HepG2 (cell line): ENCODE data around the gene MAP6D1. TPM values are rescaled to one million over a fixed set of nuclear protein-coding genes. Genes with fewer than 3 reads are reported as not detected.

Experiments
- ATAC-seq: fragments of 200-7000 bp; cut with Tn5 transposase; 3 replicates; pipeline ENCODE4 v1.9.1; 2020; ENCODE audit warnings: mild to moderate bottlenecking, moderate library complexity
- BruUV-seq: library from RNA; stranded (reverse); fragments of 400-500 nt; replicated peaks from 2 replicates; lab custom pipeline; 2021; lab: Mats Ljungman, UMichigan
- CTCF ChIA-PET: fragments of 300-600 bp; formaldehyde crosslinking; extraction: SDS; loops from one replicate; lab custom pipeline; 2021; ENCODE audit warnings: low total read pairs, inconsistent platforms, low intra/inter-chr PET ratio; lab: Yijun Ruan, JAX
- POLR2A ChIA-PET: fragments of 350-600 bp; sonication (Branson Sonifier 250); formaldehyde crosslinking; loops from one replicate; lab custom pipeline; 2020; ENCODE audit warnings: antibody characterized with exemption, inconsistent platforms; lab: Yijun Ruan, JAX
- DNase-seq: peaks from one replicate; pipeline ENCODE4 v3.0.0-alpha.2; 2015; ENCODE audit warnings: low spot score
- FAIRE-seq: peaks from 3 replicates; lab custom pipeline; 2011; peaks lifted over from hg19 to GRCh38; lab: Jason Lieb, UNC
- H2AFZ ChIP-seq: one replicate; pipeline ENCODE4 v1.6.1; 2011; ENCODE audit warnings: low read length, inconsistent platforms
- H3K27ac ChIP-seq: fragments of 300-600 bp; 3 replicates; pipeline ENCODE4 v1.8.0; 2011; ENCODE audit warnings: mixed run types, mild to moderate bottlenecking, mixed read lengths, low read length, inconsistent platforms; ENCODE audit not compliant: insufficient read depth; ENCODE audit errors: extremely low read length
- H3K27me3 ChIP-seq, 2 experiments: fragments of 200-600 bp in 1 of 2; 2 replicates in 1 of 2; 3 replicates in 1 of 2; pipeline versions ENCODE4 v1.6.0 to v1.8.0; 2011; ENCODE audit warnings: low read length in 2 of 2, mild to moderate bottlenecking in 2 of 2, moderate library complexity in 2 of 2, inconsistent platforms in 1 of 2; ENCODE audit not compliant: insufficient read depth in 2 of 2, control insufficient read depth in 1 of 2
- H3K36me3 ChIP-seq, 2 experiments: fragments of 200-600 bp in 1 of 2; replicated peaks in 1 of 2; 2 replicates in 1 of 2; 3 replicates in 1 of 2; pipeline versions ENCODE4 v1.5.1 to v1.8.0; 2011; ENCODE audit warnings: low read length in 2 of 2, inconsistent platforms in 1 of 2; ENCODE audit not compliant: insufficient read depth in 2 of 2, control insufficient read depth in 1 of 2
- H3K4me1 ChIP-seq: 2 replicates; pipeline ENCODE4 v1.5.1; 2012; ENCODE audit warnings: low read length, inconsistent platforms; ENCODE audit not compliant: insufficient read depth
- H3K4me2 ChIP-seq: 2 replicates; pipeline ENCODE4 v1.6.0; 2011; ENCODE audit warnings: low read depth, low read length, inconsistent platforms
- H3K4me3 ChIP-seq, 3 experiments: fragments of 200-600 bp in 1 of 3; sonication (generic), shearing (Covaris generic) in 1 of 3; replicated peaks in 1 of 3; 2 replicates each; pipeline ENCODE4 v1.5.1; 2011 to 2016; ENCODE audit warnings: low read length in 3 of 3, inconsistent platforms in 2 of 3, low read depth in 2 of 3, mild to moderate bottlenecking in 2 of 3, control low read depth in 1 of 3, mixed read lengths in 1 of 3; ENCODE audit not compliant: insufficient read depth in 1 of 3
- H3K79me2 ChIP-seq: one replicate; pipeline ENCODE4 v1.6.1; 2011; ENCODE audit warnings: low read length, inconsistent platforms; ENCODE audit not compliant: insufficient read depth
- H3K9ac ChIP-seq: 2 replicates; pipeline ENCODE4 v1.6.0; 2011; ENCODE audit warnings: mild to moderate bottlenecking, low read depth, low read length, inconsistent platforms; ENCODE audit not compliant: insufficient read depth
- H3K9me3 ChIP-seq: 2 replicates; pipeline ENCODE4 v1.5.1; 2012; ENCODE audit warnings: mild to moderate bottlenecking, low read length
- H4K20me1 ChIP-seq: 2 replicates; pipeline ENCODE4 v1.6.0; 2011; ENCODE audit warnings: inconsistent platforms, mild to moderate bottlenecking, low read length, moderate library complexity; ENCODE audit not compliant: insufficient read depth
- CBX2 ChIP-seq, 2 experiments: fragments of 200-600 bp in 1 of 2; sonication (generic); formaldehyde crosslinking in 1 of 2; IDR thresholded peaks; 2 replicates each; pipeline versions ENCODE4 v1.7.0 to v1.8.1; 2018 to 2022; ENCODE audit warnings: low read depth in 2 of 2, low read length in 1 of 2, mild to moderate bottlenecking in 1 of 2, missing genetic modification reagents in 1 of 2
- GFI1 ChIP-seq: sonication (generic); formaldehyde crosslinking; IDR thresholded peaks from 2 replicates; pipeline ENCODE4 v1.5.0; 2020; ENCODE audit warnings: missing genetic modification reagents, mild to moderate bottlenecking, borderline replicate concordance
- HDAC2 ChIP-seq: sonication (generic); formaldehyde crosslinking; IDR thresholded peaks from 2 replicates; pipeline ENCODE4 v1.4.0; 2020; ENCODE audit warnings: missing genetic modification reagents
- HMGXB3 ChIP-seq: sonication (generic); formaldehyde crosslinking; IDR thresholded peaks from 2 replicates; pipeline ENCODE4 v1.4.0; 2020; ENCODE audit warnings: missing genetic modification reagents, borderline replicate concordance
- IRF2 ChIP-seq: IDR thresholded peaks from 2 replicates; pipeline ENCODE4 v1.6.1; 2018; ENCODE audit warnings: missing genetic modification reagents, missing compliant biosample characterization
- MBNL3 ChIP-seq: fragments of 250-450 bp; sonication (Bioruptor Pico); conservative IDR thresholded peaks from 2 replicates; pipeline ENCODE4 v1.8.0; 2022; ENCODE audit warnings: mild to moderate bottlenecking, inconsistent platforms
- MYNN ChIP-seq: sonication (generic); formaldehyde crosslinking; IDR thresholded peaks from 2 replicates; pipeline ENCODE4 v1.4.0; 2020; ENCODE audit warnings: mild to moderate bottlenecking, low read depth, missing genetic modification reagents
- TFDP1 ChIP-seq: IDR thresholded peaks from 2 replicates; pipeline ENCODE4 v1.6.1; 2016; ENCODE audit warnings: missing compliant biosample characterization, missing genetic modification reagents, borderline replicate concordance
- ZFP36L2 ChIP-seq: sonication (generic); formaldehyde crosslinking; IDR thresholded peaks from 2 replicates; pipeline ENCODE4 v1.4.0; 2020; ENCODE audit warnings: missing genetic modification reagents
- ZNF30 ChIP-seq: sonication (generic); formaldehyde crosslinking; IDR thresholded peaks from 2 replicates; pipeline ENCODE4 v1.5.0; 2020; ENCODE audit warnings: mild to moderate bottlenecking, missing genetic modification reagents
- ZNF558 ChIP-seq: sonication (generic); formaldehyde crosslinking; IDR thresholded peaks from 2 replicates; pipeline ENCODE4 v1.9.0; 2022; ENCODE audit warnings: mild to moderate bottlenecking, missing genetic modification reagents, borderline replicate concordance
- ZNF674 ChIP-seq: sonication (generic); formaldehyde crosslinking; IDR thresholded peaks from 2 replicates; pipeline ENCODE4 v1.5.0; 2020; ENCODE audit warnings: low read depth, mild to moderate bottlenecking, missing genetic modification reagents
- ZNF720 ChIP-seq: sonication (generic); formaldehyde crosslinking; IDR thresholded peaks from 2 replicates; pipeline ENCODE4 v1.4.0; 2020; ENCODE audit warnings: missing genetic modification reagents
- ZNF724P ChIP-seq: sonication (generic); formaldehyde crosslinking; IDR thresholded peaks from 2 replicates; pipeline ENCODE4 v1.8.0; 2022; ENCODE audit warnings: missing genetic modification reagents, borderline replicate concordance
- ZUFSP ChIP-seq: sonication (generic); formaldehyde crosslinking; IDR thresholded peaks from 2 replicates; pipeline ENCODE4 v1.9.0; 2021; ENCODE audit warnings: missing genetic modification reagents, mild to moderate bottlenecking, borderline replicate concordance
- WGBS: methylation state at CpG from one replicate; pipeline ENCODE4 v1.1.6; 2017; ENCODE audit warnings: low lambda C conversion rate; 5-methylcytosine and 5-hydroxymethylcytosine counted together
- in situ Hi-C: cut with HindIII; loops from 2 replicates; pipeline ENCODE4 v1.10.0; 2017; ENCODE audit warnings: low pct_unique_long_range_greater_than_20kb; ENCODE audit not compliant: extremely low pct_ligation_motif_present
- intact Hi-C: fragments of 100-400 bp; cut with micrococcal nuclease; formaldehyde crosslinking; loops from one replicate; pipeline ENCODE4 v1.10.0; 2022; ENCODE audit not compliant: unreplicated experiment
- polyA plus RNA-seq, 8 experiments: library from polyadenylated mRNA; depleted of rRNA in 3 of 8; stranded (reverse) in 7 of 8; unstranded in 1 of 8; fragments of >200 nt; fragmentation: Illumina TruSeq in 4 of 8; extraction: Trizol in 4 of 8; gene quantifications; 2 replicates each; pipeline versions ENCODE4 v1.2.1 to v1.2.3, GENCODE V29; 2011 to 2016; ENCODE audit warnings: low read depth in 4 of 8, missing spikeins in 1 of 8, mixed read lengths in 1 of 8; ENCODE audit not compliant: insufficient read depth in 1 of 8
- total RNA-seq, 5 experiments: library from RNA; depleted of rRNA; stranded (reverse); fragments of >200 nt; fragmentation: Illumina TruSeq; extraction: Trizol; gene quantifications; 2 replicates each; pipeline ENCODE4 v1.2.3, GENCODE V29; 2016; ENCODE audit warnings: low read depth in 1 of 5

Gene MAP6D1
- total and polyA plus RNA-seq, 2 of the 13 experiments (the other 11 are each of a cell fraction or from before 2014, with no cell fraction given) = 0.12 to 0.62 TPM

GRCh38 chr3:183854318-183855035, 29.1 kb upstream of the MAP6D1 start (continued):
- TF ChIP-seq ZNF720 (CRISPR knock-in tag) (no peak), CBX2 (IDR thresholded peaks at IDR 0.05; ENCODE audit: low read depth, low read length) (no peak), CBX2 (CRISPR knock-in tag; IDR thresholded peaks at IDR 0.05; ENCODE audit: low read depth) (no peak), TFDP1 (CRISPR knock-in tag) (no peak)

- H3K9ac ChIP-seq = no peak overlapping the region
- peaks cover 24 to 73% of the 10 kb centered on the region in 2 experiments for H3K36me3 ChIP-seq
- H3K4me2 ChIP-seq = no peak overlapping the region
- no peaks in the 10 kb centered on the region for H4K20me1 ChIP-seq
- no peaks in the 10 kb centered on the region for H3K27me3 ChIP-seq
- no TSS peak for BruUV-seq
- no peak overlapping the region for H2AFZ ChIP-seq
- ChIA-PET CTCF (no interaction called here), POLR2A (no interaction called here)
- H3K4me1 ChIP-seq = no peaks in the 10 kb centered on the region
- no peak for ATAC-seq
- no peak for FAIRE-seq
- H3K27ac ChIP-seq = no peak overlapping the region
- H3K79me2 ChIP-seq = no peaks in the 10 kb centered on the region
- H3K4me3 ChIP-seq = no peak overlapping the region
- H3K9me3 ChIP-seq = no peaks in the 10 kb centered on the region
- in situ Hi-C loops (no loop called here), intact Hi-C loops (no loop called here)
- no peak for DNase-seq
- 97% methylated on average over 13 of the region's 13 CpGs for WGBS
- TF ChIP-seq GFI1 = no peak
- TF ChIP-seq IRF2 (CRISPR knock-in tag) = no peak
- TF ChIP-seq ZNF558 (CRISPR knock-in tag) = no peak
- TF ChIP-seq ZUFSP (CRISPR knock-in tag) = no peak
- TF ChIP-seq ZNF724P (CRISPR knock-in tag) = no peak
- no peak for TF ChIP-seq ZFP36L2 (CRISPR knock-in tag)
- TF ChIP-seq ZNF674 = no peak
- TF ChIP-seq MYNN (CRISPR knock-in tag) = no peak
- no peak for TF ChIP-seq ZNF30 (CRISPR knock-in tag)
- TF ChIP-seq MBNL3 (CRISPR knock-in tag) = no peak
- no peak for TF ChIP-seq HDAC2 (CRISPR knock-in tag)
- TF ChIP-seq HMGXB3 (CRISPR knock-in tag) = no peak
Measured at GRCh38 chr3:183845608-183846288, 20.4 kb upstream of the MAP6D1 start.
